Fibroblast of lung (primary cell): ENCODE measurements around the gene GPC3.

Experiments used
- CTCF ChIP-seq, 2 donors: IDR thresholded peaks in 1 of 2; conservative IDR thresholded peaks in 1 of 2; 1 replicate in 1 of 2; 2 replicates in 1 of 2; pipeline ENCODE4 v1.5.1; 2011 to 2012; ENCODE audit warnings: low read length in 2 of 2, control low read depth in 1 of 2, inconsistent platforms in 1 of 2, low read depth in 1 of 2, mild to moderate bottlenecking in 1 of 2
- EZH2 ChIP-seq: IDR thresholded peaks from 2 replicates; pipeline ENCODE4 v1.5.1; 2012; ENCODE audit warnings: low read length, control low read depth, mild to moderate bottlenecking; ENCODE audit errors: missing control alignments

DNA sequence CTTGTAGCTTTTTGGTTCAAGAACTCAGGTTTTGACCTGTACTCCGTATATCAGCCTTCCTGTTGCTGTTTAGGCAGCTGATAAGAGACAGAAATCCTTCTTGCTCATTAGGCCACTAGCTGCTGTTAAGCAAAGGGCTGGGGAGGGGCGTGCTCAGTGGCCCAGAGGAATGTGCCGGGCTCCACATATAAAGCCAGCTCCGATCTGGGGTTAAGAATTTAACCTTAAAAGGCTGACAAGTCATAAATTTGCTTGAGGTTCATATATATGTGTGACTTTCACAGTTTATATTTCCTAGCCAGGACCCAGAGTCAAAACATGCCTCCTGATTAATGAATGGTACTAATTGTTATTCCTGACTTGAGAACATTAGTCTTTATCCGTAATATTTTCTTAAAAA, 15.3 kb downstream of the GPC3 start:
- TF ChIP-seq CTCF (conservative IDR thresholded peaks at IDR 0.05 in 1 of 2, IDR thresholded peaks at IDR 0.05 in 1 of 2; ENCODE audit: low read depth in 1 of 2, low read length in 2 of 2) = no peak
- TF ChIP-seq EZH2 = no peak
